NK-92 (cell line): Measurements from ENCODE around the gene GSTA3.
"Not testable (repeated sequence)": the region's sequence is repeated elsewhere in the genome, so short reads cannot be mapped to it uniquely, and the experiment has no call there.

Experiments used
- DNase-seq: peaks from one replicate; lab custom pipeline; 2025; ENCODE audit not compliant: unreplicated experiment; lab: John Stamatoyannopoulos, UW

Gene GSTA3

GRCh38 chr6:52868240-52868639, 41.3 kb downstream of the GSTA3 start:
- DNase-seq: no peak

GRCh38 chr6:52861151-52861550, 48.3 kb downstream of the GSTA3 start:
- not testable (repeated sequence) for DNase-seq

DNA sequence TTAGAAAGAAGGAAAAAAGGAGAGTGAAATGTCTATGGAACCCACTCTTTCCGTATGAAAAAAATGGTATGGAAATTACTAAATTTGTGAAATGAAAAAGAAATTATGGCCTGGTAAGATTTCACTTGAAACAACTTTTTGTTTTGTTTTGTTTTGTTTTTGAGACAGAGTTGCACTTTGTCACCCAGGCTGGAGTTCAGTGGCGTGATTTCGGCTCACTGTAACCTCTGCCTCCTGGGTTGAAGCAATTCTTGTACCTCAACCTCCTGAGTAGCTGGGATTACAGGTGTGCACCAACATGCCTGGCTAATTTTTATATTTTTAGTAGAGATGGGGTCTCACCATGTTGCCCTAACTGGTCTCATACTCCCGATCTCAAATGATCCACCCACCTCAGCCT, 51.1 kb downstream of the GSTA3 start:
- DNase-seq: no peak

GRCh38 chr6:52856137-52856536, 53.4 kb downstream of the GSTA3 start:
- not testable (repeated sequence) for DNase-seq

DNA sequence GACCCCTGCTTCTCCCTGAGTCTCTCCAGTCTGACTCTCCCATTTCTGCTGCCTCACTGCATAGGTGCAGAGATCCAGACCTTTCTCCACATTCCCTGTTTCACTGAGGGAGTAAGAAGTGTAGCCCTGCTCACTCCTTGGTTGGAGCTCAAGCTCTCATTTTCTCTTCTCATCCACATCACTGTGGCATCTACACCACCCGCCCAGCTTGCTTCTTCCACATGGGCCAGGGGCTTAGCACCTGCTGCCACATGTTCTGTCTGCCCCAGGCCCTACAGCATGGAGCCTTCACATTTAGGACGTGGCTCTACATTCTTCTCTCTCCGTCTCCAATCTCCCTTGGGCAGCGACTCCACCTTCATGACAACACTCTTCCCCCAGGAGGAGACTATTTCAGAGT, 60.4 kb downstream of the GSTA3 start:
- no peak for DNase-seq
